Frontal cortex (tissue), 4 donors: ENCODE measurements around the gene IL3RA. TPM values are rescaled to one million over a fixed set of nuclear protein-coding genes. Genes with fewer than 3 reads are reported as not detected.
"Not testable (repeated sequence)": the region's sequence is repeated elsewhere in the genome, so short reads cannot be mapped to it uniquely, and the experiment has no call there.

ENCODE experiments used
- DNase-seq, 2 donors: peaks; one replicate each; pipeline ENCODE4 v3.0.0; 2012; ENCODE audit warnings: low spot score in 2 of 2
- FAIRE-seq: peaks from 2 replicates; lab custom pipeline; 2012; peaks lifted over from hg19 to GRCh38; lab: Jason Lieb, UNC
- small RNA-seq: library from RNA; depleted of rRNA; stranded (forward); fragments of <200 nt; gene quantifications from one replicate; pipeline ENCODE3, GENCODE V24; 2014
- total RNA-seq: library from RNA; depleted of rRNA; stranded (reverse); fragments of >200 nt; gene quantifications from one replicate; pipeline ENCODE4 v1.2.3, GENCODE V29; 2014
- donor health status: control.
- donor health status: control.
- donor health status: control.

IL3RA gene
- total RNA-seq, 1 donor from 2014 or later: 1.2 TPM

DNA sequence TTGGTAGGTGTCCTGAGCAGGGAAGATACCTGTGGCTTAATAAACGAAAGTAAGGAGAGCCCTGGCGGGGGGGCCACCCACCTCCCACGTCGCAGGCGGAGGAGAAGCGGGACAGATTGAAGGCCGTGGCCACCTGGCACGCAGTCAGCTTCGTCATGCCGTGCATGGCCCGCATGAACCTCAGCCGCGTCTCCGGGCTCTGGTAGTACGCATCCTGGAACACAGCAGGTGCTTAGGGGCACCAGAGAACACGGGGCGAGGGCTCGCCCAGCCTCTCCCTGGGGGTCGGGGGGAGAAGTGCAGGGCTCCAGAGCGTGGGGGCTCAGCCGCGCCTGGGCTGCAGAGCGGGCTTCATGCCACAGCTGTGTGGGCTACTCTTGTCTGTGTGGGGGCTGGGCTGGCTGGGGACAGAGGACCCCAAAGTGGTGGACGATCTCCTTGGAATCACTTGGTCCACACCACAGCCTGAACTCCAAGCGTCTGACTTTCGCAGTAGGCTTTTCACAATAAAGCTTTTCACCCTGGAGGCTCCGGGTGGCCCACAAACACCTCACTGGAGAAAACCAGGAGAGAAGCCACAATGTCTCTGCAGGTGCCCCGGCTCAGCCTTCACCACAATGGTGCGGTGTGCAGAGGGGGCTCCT, 82.4 kb downstream of the IL3RA start:
- DNase-seq (no peak), FAIRE-seq (no peak)

DNA sequence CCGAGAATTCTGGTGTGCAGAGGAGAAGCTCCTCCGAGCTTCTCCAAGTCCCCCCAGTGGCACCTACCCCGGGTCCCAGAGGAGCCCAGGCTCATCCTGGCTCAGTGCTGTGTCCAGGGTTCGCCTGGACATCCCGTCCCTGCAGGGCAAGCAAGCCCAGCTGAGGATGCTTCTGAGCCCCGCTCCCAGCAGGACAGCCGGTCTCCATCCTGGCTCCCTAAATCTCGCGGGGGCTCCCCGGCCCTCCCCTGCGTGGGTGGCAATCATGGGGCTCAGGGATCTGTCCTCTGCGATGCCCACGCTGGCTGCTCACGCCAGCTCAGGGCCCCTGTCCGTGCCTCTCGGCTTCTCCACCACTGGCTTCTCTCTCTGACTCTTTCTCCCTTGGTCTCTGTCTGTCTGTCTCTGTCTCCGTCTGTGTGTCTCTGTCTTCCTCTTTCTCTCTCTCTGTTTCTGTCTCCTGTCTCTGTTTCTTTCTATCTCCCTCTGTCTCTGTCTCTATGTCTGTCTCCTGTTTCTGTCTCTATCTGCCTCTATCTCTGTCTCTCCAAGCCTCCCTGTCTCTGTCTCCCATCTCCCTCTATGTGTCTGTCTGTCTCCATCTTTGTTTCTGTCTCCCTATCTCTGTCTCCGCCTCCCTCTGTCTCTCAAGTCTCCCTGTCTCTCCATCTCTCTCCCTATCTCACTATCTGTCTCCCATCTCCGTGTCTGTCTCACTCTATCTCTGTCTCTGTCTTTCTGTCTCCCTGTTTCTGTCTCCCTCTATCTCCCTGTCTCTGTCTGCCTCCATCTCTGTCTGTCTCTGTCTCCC, 83.2 kb downstream of the IL3RA start:
- DNase-seq (no peak), FAIRE-seq (no peak)

DNA sequence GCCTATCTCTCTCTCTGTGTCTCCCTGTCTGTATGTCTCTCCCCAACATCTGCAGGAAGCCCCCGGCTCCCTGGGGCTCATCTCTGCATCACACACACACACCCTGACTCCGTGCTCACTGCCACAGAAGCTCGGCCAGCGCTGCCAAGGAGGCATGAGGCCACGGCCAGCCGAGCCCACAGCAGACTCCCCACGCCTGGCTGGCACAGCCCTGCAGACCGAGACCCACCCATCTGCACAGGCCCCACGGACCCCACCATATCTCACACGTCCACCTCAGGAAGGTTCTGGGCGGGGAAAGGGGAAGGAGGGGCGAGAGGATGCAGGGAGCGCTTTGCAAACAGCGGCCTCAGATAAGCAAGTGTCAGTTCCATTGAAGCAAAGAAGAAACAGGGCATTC, 83.8 kb downstream of the IL3RA start:
- no peak for FAIRE-seq
- DNase-seq: no peak

DNA sequence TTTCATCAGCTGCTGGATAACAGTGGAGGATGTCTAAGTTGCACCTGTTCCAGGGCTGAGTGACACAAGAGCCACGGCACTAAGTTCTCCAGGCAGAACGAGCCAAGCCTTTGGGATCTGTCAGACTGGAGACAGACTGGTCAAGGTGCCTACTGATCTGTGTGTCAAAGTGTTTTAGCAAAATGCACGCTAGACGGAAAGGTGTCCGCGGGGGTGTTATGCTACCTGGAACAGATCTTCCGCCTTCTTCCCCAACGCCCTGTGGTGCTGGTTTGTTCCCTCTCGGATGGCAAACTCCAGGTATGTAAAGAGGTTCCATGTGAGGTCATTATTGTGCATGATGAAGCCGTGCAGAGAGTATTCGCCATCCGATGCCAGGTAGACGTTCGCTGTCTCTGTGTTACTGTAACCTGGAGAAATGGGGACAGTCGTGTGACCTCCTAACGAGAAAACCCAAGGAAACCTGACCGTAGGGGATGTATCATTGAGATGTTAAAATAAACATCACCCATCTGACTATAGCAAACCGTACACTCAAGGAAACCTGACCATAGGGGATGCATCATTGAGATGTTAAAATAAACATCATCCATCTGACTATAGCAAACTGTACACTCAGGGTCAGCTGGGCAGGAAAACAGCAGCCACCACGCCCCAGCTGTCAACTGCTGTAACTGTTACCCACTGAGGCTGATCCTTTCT, 85.0 kb downstream of the IL3RA start:
- FAIRE-seq: no peak
- no peak for DNase-seq

DNA sequence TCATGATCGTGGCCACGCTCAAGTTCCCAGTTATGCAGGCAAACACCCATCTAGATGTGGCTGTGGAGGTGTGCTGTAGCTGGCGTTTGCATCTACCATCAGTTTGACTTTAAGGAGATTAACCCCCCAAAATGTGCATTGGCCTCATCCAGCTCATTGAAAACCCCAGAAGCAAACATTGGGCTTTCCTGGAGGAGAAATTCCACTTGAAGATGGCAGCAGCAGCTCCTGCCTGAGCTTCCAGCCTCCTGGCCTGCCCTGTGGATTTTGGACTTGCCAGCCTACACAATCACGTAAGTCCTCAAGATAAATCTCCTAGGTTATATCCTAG, 85.5 kb downstream of the IL3RA start:
- FAIRE-seq (no peak), DNase-seq (no peak)

DNA sequence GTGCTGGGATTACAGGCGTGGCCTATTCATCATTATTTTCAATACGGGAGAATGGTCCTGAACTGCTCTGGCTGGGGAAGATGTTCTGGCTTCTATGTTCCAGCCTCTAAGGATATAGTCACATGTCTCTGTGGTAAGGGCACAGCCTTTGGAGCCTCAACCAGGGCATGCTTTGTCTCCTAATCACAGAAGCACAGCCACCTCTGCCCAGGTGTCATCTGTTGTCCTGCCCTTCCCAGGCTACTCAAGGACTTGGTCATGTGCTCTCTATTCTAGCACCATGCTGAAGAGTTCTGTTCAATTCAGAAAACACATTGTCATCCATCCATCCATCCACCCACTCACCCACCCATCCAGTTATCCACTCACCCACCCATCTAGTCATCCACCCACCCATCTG, 86.6 kb downstream of the IL3RA start:
- DNase-seq: no peak
- FAIRE-seq: no peak

DNA sequence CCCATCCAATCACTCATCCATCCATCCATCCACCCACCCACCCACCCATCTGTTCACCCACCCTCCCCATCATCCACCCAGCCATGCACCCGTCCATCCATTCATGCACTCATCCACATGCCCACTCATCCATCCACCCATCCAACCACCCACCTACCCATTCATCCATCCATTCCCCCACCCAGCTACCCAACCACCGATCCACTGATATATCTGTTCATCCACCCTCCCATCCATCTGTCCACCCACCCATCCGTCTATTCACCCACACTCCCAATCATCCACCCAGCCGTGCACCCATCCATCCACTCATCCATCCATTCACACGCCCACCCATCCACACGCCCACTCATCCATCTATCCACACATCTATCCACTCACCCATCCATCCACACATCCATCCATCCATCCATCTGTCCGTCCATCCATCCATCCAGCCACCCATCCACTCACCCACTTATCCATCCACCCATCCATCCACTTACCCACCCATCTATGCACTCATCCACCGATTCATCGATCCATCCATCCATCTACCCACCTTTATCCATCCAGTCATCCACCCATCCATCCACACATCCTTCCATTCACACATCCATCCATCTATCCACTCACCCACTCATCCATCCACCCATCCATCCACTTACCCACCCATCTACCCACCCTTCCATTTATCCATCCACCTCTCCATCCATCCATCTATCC, 87.7 kb downstream of the IL3RA start:
- FAIRE-seq: no peak

DNA sequence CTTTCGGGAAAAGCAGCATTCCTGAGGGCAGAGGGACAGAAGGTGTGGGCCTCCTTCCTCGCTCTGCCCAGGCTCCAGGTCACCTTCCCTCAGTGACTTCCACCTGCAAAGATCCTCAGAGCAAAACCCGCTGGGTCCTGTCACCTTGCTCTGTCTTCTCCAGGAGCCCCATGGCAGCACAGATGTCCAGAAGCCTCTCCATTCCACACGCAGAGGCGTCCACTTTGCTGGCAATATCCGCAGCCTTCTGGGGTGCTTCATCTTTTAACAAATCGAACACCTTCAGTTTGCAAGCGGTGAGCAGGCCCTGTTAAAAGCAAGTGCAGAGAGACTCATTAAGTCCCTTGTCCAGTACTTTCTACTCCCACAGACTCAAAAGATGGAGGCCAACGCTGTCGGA, 88.8 kb downstream of the IL3RA start:
- FAIRE-seq (no peak), DNase-seq (no peak)

More for the DNA sequence above, 87.7 kb downstream of the IL3RA start:
- no peak for DNase-seq

DNA sequence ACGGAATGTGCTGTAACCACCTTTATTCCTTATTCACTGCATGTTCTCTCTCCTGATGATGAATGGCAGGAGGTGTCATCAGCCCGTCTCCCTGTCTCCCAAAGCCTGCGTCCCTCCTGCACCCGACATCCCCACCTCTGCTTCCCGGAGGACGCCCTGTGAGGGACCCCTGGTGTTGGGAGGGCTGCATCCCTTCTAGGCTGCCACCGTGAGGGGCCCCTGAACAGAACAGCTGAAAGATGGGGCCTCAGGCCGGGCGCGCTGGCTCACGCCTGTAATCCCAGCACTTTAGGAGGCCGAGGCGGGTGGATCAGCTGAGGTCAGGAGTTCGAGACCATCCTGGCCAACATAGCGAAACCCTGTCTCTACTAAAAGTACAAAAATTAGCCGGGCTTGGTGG, 89.7 kb downstream of the IL3RA start:
- DNase-seq: not testable (repeated sequence)

DNA sequence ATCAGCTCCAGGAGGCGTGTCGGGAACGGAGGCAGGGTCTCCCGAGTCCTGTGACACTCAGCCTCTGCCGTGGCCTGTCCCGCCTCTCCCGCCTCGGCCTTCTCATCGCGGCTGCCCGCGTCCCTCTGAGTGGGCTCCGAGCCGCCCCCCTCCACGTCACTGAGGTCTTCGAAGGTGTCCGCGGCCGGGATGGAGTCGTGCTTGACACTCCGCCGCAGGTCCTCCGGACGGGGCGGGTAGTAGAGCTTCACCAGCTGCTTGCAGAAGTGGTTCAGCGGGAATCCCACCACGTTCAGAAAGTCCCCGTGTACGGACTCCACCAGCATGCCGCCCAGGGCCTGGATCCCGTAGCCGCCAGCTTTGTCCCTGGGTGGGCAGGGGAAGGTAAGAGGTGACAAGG, 91.2 kb downstream of the IL3RA start:
- FAIRE-seq: no peak
- DNase-seq: no peak

More for the DNA sequence above, 89.7 kb downstream of the IL3RA start:
- not testable (repeated sequence) for FAIRE-seq

DNA sequence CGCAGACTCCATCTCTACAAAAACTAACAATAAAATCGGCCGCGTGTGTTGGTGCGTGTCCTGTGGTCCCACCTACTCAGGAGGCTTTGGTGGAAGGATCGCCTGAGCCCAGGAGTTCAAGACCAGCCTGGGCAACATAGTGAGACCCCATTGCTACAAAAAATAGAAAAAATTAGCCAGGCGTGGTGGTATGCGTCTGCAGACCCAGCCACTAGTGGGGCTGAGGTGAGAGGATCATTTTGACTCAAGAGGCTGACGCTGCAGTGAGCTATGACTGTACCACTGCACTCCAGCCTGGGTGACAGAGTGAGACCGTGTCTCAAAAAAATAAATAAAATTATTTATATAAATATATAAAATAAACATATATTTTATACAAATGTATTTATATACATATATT, 93.9 kb downstream of the IL3RA start:
- FAIRE-seq (no peak), DNase-seq (no peak)

Small RNAs within 50 kb of the gene (small RNA-seq; reads per million reads assigned to genes)
- gene MIR3690 (not detected), gene RNA5SP498 (not detected)

Other genes starting within 250 kb of the IL3RA start
- not detected for gene CRLF2, start 124.1 kb upstream of the IL3RA start, total RNA-seq
- 4.9 TPM for gene CSF2RA, start 68.0 kb upstream of the IL3RA start, total RNA-seq
- gene SLC25A6, start 55.3 kb downstream of the IL3RA start, total RNA-seq: 139 TPM
- gene ASMTL, start 116.1 kb downstream of the IL3RA start, total RNA-seq: 10.6 TPM
- gene P2RY8, start 200.4 kb downstream of the IL3RA start, total RNA-seq: under 0.01 TPM